ENCODE results near the gene SHROOM3.

The SHROOM3 gene

DNA sequence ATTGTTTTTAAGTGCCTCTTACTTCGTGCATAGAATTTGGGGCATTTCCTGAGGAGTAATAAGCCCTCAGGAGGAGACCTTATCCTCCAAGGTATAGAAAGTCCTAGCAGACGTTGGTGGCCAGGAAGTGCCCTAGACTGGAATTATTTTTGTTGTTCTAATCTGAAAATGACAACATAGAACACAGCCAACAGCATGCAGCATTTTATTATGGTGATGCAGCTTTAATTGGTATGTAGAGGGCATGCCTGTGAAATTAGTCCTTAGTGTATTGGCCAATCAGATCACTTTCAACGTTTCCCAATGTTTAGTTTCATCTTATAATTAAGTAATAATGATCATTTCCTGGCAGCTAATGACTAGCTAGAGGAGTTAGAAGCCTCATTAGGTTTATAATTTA is 199.2 kb downstream of the SHROOM3 start:
- no peak for DNase-seq (ENCODE audit: extremely low read depth, insufficient read length)
- TF ChIP-seq CTCF (IDR thresholded peaks at IDR 0.05; ENCODE audit: insufficient read depth, low read length, poor library complexity, severe bottlenecking): no peak
- Histone ChIP-seq H3K36me3 (ENCODE audit: control insufficient read depth, insufficient read depth, low read length) (no peaks in the 10 kb centered on the region), H3K4me3 (replicated peaks; ENCODE audit: low read depth, low read length) (no peak overlapping the region), H3K27me3 (replicated peaks; ENCODE audit: control insufficient read depth, insufficient read depth, low read length) (no peaks in the 10 kb centered on the region)

DNA sequence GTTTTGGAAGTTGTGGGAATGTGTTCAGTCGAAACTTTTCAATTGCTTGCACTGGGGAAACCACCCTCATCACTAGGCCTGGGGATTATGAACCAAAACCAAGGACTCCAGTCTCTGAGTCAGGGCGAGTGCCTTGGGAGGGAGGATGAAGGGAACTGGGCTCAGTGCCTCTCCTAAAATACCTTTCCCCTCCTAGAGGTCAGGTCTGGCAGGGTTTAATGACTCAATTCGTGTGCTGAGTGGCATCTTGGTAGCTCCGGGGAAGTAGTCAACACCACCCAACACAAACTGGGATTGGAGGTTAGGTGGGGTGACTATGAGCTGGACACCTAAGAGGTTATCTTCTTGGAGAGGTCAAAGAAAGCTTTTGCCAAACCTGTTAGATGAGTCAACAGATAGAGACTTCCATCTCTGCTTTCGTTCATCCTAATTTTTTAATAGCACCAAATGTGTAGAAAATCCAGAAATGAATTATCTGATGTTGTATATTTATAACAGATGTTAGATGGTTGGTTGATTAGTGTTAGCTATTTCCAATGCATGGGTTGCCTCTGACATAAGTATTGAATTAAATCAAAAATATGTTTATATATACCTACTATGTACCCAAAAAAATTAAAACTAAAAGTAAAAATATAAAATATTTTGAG is 202.8 kb downstream of the SHROOM3 start:
- H3K36me3 ChIP-seq (ENCODE audit: control insufficient read depth, insufficient read depth, low read length): no peaks in the 10 kb centered on the region
- H3K4me3 ChIP-seq (replicated peaks; ENCODE audit: low read depth, low read length): no peak overlapping the region
- DNase-seq (ENCODE audit: extremely low read depth, insufficient read length): no peak
- no peak for TF ChIP-seq CTCF (IDR thresholded peaks at IDR 0.05; ENCODE audit: insufficient read depth, low read length, poor library complexity, severe bottlenecking)
- no peaks in the 10 kb centered on the region; the same call in 1 of the 2 replicates for H3K27me3 ChIP-seq (replicated peaks; ENCODE audit: control insufficient read depth, insufficient read depth, low read length)

DNA sequence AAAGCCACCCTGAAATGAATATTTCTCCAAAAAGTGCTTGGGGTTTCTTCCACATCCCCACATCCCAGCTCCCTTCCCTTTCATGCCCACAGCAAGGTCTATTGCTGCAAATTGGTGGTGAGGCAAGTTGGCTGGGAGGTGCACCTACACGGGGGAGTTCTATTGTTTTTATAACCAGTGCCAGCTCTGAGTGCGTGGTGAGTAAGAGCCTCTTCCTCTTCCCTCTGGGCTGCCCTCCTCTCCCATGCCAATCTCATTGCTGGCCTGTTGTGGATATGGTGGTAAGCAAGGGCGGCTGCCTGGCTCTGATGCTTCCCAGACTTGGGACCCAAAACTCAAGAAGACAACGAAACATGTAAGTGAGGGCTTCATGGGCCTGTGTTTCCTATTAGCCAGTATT is 204.3 kb downstream of the SHROOM3 start:
- Histone ChIP-seq H3K27me3 (replicated peaks; ENCODE audit: control insufficient read depth, insufficient read depth, low read length) (no peaks in the 10 kb centered on the region; the same call in 1 of the 2 replicates), H3K4me3 (replicated peaks; ENCODE audit: low read depth, low read length) (no peak overlapping the region), H3K36me3 (ENCODE audit: control insufficient read depth, insufficient read depth, low read length) (no peaks in the 10 kb centered on the region)
- DNase-seq (ENCODE audit: extremely low read depth, insufficient read length): no peak
- no peak for TF ChIP-seq CTCF (IDR thresholded peaks at IDR 0.05; ENCODE audit: insufficient read depth, low read length, poor library complexity, severe bottlenecking)

GRCh38 chr4:76640353-76640910 is 205.4 kb downstream of the SHROOM3 start:
- no peak overlapping the region for H3K4me3 ChIP-seq (replicated peaks; ENCODE audit: low read depth, low read length)

DNA sequence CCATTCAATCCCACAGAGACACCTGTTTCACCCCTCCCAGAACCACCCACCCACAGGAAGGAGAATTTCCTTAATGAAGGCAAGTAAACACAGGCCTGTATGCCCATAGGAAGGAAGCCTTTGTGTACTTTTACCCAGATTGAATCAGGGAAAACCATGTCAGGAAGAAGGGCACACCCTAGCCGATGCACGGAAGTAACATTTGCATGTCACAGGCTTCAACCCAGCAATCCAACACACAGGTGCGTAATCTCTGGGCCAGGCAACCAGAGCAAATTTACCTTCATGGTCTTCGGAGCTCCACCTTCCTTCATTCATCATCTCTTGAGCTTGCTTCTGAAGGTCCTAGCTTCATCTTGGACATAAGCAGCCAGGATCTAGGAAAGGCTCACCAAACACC is 206.3 kb downstream of the SHROOM3 start:
- no peaks in the 10 kb centered on the region for H3K36me3 ChIP-seq (ENCODE audit: control insufficient read depth, insufficient read depth, low read length)
- H3K4me3 ChIP-seq (replicated peaks; ENCODE audit: low read depth, low read length): no peak overlapping the region
- no peak for DNase-seq (ENCODE audit: extremely low read depth, insufficient read length)
- no peaks in the 10 kb centered on the region; the same call in 1 of the 2 replicates for H3K27me3 ChIP-seq (replicated peaks; ENCODE audit: control insufficient read depth, insufficient read depth, low read length)
- no peak for TF ChIP-seq CTCF (IDR thresholded peaks at IDR 0.05; ENCODE audit: insufficient read depth, low read length, poor library complexity, severe bottlenecking)

More at GRCh38 chr4:76640353-76640910, 205.4 kb downstream of the SHROOM3 start:
- Histone ChIP-seq H3K27me3 (replicated peaks; ENCODE audit: control insufficient read depth, insufficient read depth, low read length) (no peaks in the 10 kb centered on the region; the same call in 1 of the 2 replicates), H3K36me3 (ENCODE audit: control insufficient read depth, insufficient read depth, low read length) (no peaks in the 10 kb centered on the region)
- TF ChIP-seq CTCF (IDR thresholded peaks at IDR 0.05; ENCODE audit: insufficient read depth, low read length, poor library complexity, severe bottlenecking): no peak
- no peak for DNase-seq (ENCODE audit: extremely low read depth, insufficient read length)

Data from GM06990 (cell line).